NCI-H82 treated with DMSO at 0.1 percent for 48 hours (cell line): ENCODE measurements around the gene ETV6.
A peak's percentile ranks its signal among the peaks of the same experiment; 100 is the strongest.
"Not testable (repeated sequence)": the region's sequence is repeated elsewhere in the genome, so short reads cannot be mapped to it uniquely, and the experiment has no call there.

Source experiments
- DNase-seq: peaks from one replicate; lab custom pipeline; 2025; ENCODE audit not compliant: unreplicated experiment; lab: John Stamatoyannopoulos, UW

The ETV6 gene

GRCh38 chr12:11649413-11650285 lies at the start of gene ETV6:
TSS of gene ETV6 (plus strand) at chr12:11649674. CDS start at chr12:11650128, 454 bp downstream.
- peak; percentile 50 for DNase-seq

- no peak for DNase-seq
Observed at GRCh38 chr12:11600199-11600598, 49.3 kb upstream of the ETV6 start.

- no peak for DNase-seq
Observed at GRCh38 chr12:11601647-11602046, 47.8 kb upstream of the ETV6 start.

- peak; percentile 32 for DNase-seq
Observed at GRCh38 chr12:11607313-11608081, 42.0 kb upstream of the ETV6 start.

GRCh38 chr12:11609045-11609444 lies 40.4 kb upstream of the ETV6 start:
- no peak for DNase-seq

- no peak for DNase-seq
Observed at GRCh38 chr12:11615481-11615880, 34.0 kb upstream of the ETV6 start.

GRCh38 chr12:11618046-11618445 lies 31.4 kb upstream of the ETV6 start:
- DNase-seq = no peak

- no peak for DNase-seq
Observed at GRCh38 chr12:11621797-11622423, 27.6 kb upstream of the ETV6 start.

- no peak for DNase-seq
Observed at GRCh38 chr12:11622876-11623281, 26.6 kb upstream of the ETV6 start.

- no peak for DNase-seq
Observed at GRCh38 chr12:11623382-11623781, 26.1 kb upstream of the ETV6 start.

GRCh38 chr12:11624116-11624515 lies 25.4 kb upstream of the ETV6 start:
- DNase-seq = no peak

GRCh38 chr12:11627709-11628108 lies 21.8 kb upstream of the ETV6 start:
- not testable (repeated sequence) for DNase-seq

- DNase-seq = no peak
Observed at GRCh38 chr12:11628353-11628752, 21.1 kb upstream of the ETV6 start.

GRCh38 chr12:11630046-11630706 lies 19.3 kb upstream of the ETV6 start:
- DNase-seq = no peak

- DNase-seq = no peak
Observed at GRCh38 chr12:11631288-11631687, 18.2 kb upstream of the ETV6 start.

GRCh38 chr12:11631881-11632280 lies 17.6 kb upstream of the ETV6 start:
- not testable (repeated sequence) for DNase-seq

- DNase-seq = no peak
Observed at GRCh38 chr12:11633968-11634367, 15.5 kb upstream of the ETV6 start.

- no peak for DNase-seq
Observed at GRCh38 chr12:11635341-11635740, 14.1 kb upstream of the ETV6 start.

GRCh38 chr12:11638315-11638916 lies 11.1 kb upstream of the ETV6 start:
- DNase-seq = no peak

- no peak for DNase-seq
Observed at GRCh38 chr12:11639454-11639853, 10.0 kb upstream of the ETV6 start.

- no peak for DNase-seq
Observed at GRCh38 chr12:11641522-11641921, 8.0 kb upstream of the ETV6 start.
